ENCODE measurements around the gene IL31.
A peak's percentile ranks its signal among the peaks of the same experiment; 100 is the strongest.

Gene IL31

GRCh38 chr12:122123761-122124145 is 50.3 kb downstream of the IL31 start:
- no peak for TF ChIP-seq CTCF (IDR thresholded peaks at IDR 0.05)

- peak; percentile 76 for TF ChIP-seq CTCF (IDR thresholded peaks at IDR 0.05)
Observed at GRCh38 chr12:122123051-122123760, 50.8 kb downstream of the IL31 start.

Data from LNCAP (cell line).